H1 (cell line): ENCODE measurements around the gene CTSK. TPM values are rescaled to one million over a fixed set of nuclear protein-coding genes. Genes with fewer than 3 reads are reported as not detected.

Source experiments
- BRCA1 ChIP-seq: IDR thresholded peaks from 2 replicates; pipeline ENCODE4 v1.6.1; 2012; ENCODE audit warnings: low read depth, low read length, improper control_type of control experiment
- CEBPB ChIP-seq: IDR thresholded peaks from 2 replicates; pipeline ENCODE4 v1.6.1; 2012; ENCODE audit warnings: low read depth, low read length
- CHD7 ChIP-seq: fragments of 300-600 bp; sonication (generic); IDR thresholded peaks from 2 replicates; pipeline ENCODE4 v1.7.1; 2012; ENCODE audit warnings: low read length, moderate library complexity, mild to moderate bottlenecking, inconsistent platforms; ENCODE audit not compliant: insufficient replicate concordance
- CREB1 ChIP-seq: IDR thresholded peaks from 2 replicates; pipeline ENCODE4 v1.6.1; 2012; ENCODE audit warnings: inconsistent platforms
- GTF2F1 ChIP-seq: IDR thresholded peaks from 2 replicates; pipeline ENCODE4 v1.6.1; 2012; ENCODE audit warnings: low read depth, low read length, improper control_type of control experiment, borderline replicate concordance
- PHF8 ChIP-seq: fragments of 200-600 bp; sonication (generic); conservative IDR thresholded peaks from 2 replicates; pipeline ENCODE4 v1.7.1; 2012; ENCODE audit warnings: low read depth, mild to moderate bottlenecking, inconsistent platforms, low read length, moderate library complexity
- POLR2A ChIP-seq, 2 experiments: IDR thresholded peaks; 1 replicate in 1 of 2; 2 replicates in 1 of 2; pipeline ENCODE4 v1.6.1; 2011; ENCODE audit warnings: low read depth in 2 of 2, low read length in 2 of 2, mild to moderate bottlenecking in 2 of 2; ENCODE audit errors: control extremely low read depth in 1 of 2
- POLR2AphosphoS5 ChIP-seq: IDR thresholded peaks from 2 replicates; pipeline ENCODE4 v1.6.1; 2011; ENCODE audit warnings: low read depth, low read length
- RXRA ChIP-seq: IDR thresholded peaks from 2 replicates; pipeline ENCODE4 v1.6.1; 2011; ENCODE audit warnings: low read depth, mild to moderate bottlenecking, low read length, moderate library complexity; ENCODE audit not compliant: insufficient read depth
- SIN3A ChIP-seq, 2 experiments: IDR thresholded peaks in 1 of 2; conservative IDR thresholded peaks in 1 of 2; 2 replicates each; pipeline ENCODE4 v1.6.1; 2011 to 2012; ENCODE audit warnings: low read length in 2 of 2, improper control_type of control experiment in 1 of 2, low read depth in 1 of 2, mild to moderate bottlenecking in 1 of 2
- SP2 ChIP-seq: IDR thresholded peaks from 2 replicates; pipeline ENCODE4 v1.6.1; 2012; ENCODE audit warnings: mild to moderate bottlenecking, low read length, inconsistent platforms
- TEAD4 ChIP-seq: IDR thresholded peaks from 2 replicates; pipeline ENCODE4 v1.6.1; 2012; ENCODE audit warnings: low read depth, low read length, inconsistent platforms, mixed read lengths
- polyA plus RNA-seq, 7 experiments: library from polyadenylated mRNA; depleted of rRNA in 3 of 7; stranded (reverse) in 5 of 7; unstranded in 2 of 7; fragments of >200 nt in 5 of 7; fragments of 200-250 nt in 2 of 7; gene quantifications; 1 replicate in 5 of 7; 2 replicates in 1 of 7; 4 replicates in 1 of 7; pipeline versions ENCODE4 v1.2.1 to v1.2.3, GENCODE V29; 2011 to 2013; ENCODE audit warnings: missing spikeins in 2 of 7, mixed read lengths in 2 of 7
- total RNA-seq: library from RNA; stranded (reverse); fragmentation: NEBNext Ultra II Directional; extraction: Animal tissue kit (Norgen Biotek cat#: 25700); gene quantifications from 2 replicates; pipeline ENCODE4 v1.2.1, GENCODE V29; 2021

Gene CTSK
- total and polyA plus RNA-seq, 2 of the 8 experiments (the other 6 are each of a cell fraction or from before 2014, with no cell fraction given): 2.7 to 4.2 TPM

GRCh38 chr1:150764617-150765101 is 43.4 kb downstream of the CTSK start (continued):
- TF ChIP-seq CHD7: no peak
- no peak for TF ChIP-seq TEAD4
- TF ChIP-seq RXRA: no peak
- TF ChIP-seq CREB1: no peak
- no peak for TF ChIP-seq GTF2F1
- no peak for TF ChIP-seq PHF8
- TF ChIP-seq SIN3A (conservative IDR thresholded peaks at IDR 0.05 in 1 of 2, IDR thresholded peaks at IDR 0.05 in 1 of 2; ENCODE audit: low read depth in 1 of 2, low read length in 2 of 2): no peak
- no peak for TF ChIP-seq SP2
- no peak for TF ChIP-seq POLR2AphosphoS5
- no peak for TF ChIP-seq BRCA1
- no peak for TF ChIP-seq POLR2A (IDR thresholded peaks at IDR 0.05; ENCODE audit: control extremely low read depth in 1 of 2, low read depth in 2 of 2, low read length in 2 of 2)
- TF ChIP-seq CEBPB: no peak
